ENCODE data around the gene CCHCR1. TPM values are rescaled to one million over a fixed set of nuclear protein-coding genes. Genes with fewer than 3 reads are reported as not detected.

CCHCR1 gene
- total and polyA plus RNA-seq, 5 donors = 9.6 to 16.7 (median 12.3) TPM

- Histone ChIP-seq H3K4me1 (ENCODE audit: control insufficient read depth, insufficient read depth, low read length) (peaks cover 13% of the 10 kb centered on the region), H3K27me3 (ENCODE audit: control insufficient read depth, insufficient read depth) (no peaks in the 10 kb centered on the region), H3K9me3 (ENCODE audit: control insufficient read depth, low read length) (no peaks in the 10 kb centered on the region), H3K27ac (ENCODE audit: low read length) (no peak overlapping the region), H3K4me3 (ENCODE audit: low read length) (no peak overlapping the region)
- intact Hi-C loops (cut with DNase I) = no loop called here
- 89% methylated on average over 19 of the region's 19 CpGs for WGBS
- DNase-seq = no peak
- ATAC-seq = no peak
These were observed 3.9 kb upstream of the CCHCR1 start for GRCh38 chr6:31161216-31162126.

GRCh38 chr6:31158863-31159855 lies 1.6 kb upstream of the CCHCR1 start:
- Histone ChIP-seq H3K9me3 (ENCODE audit: control insufficient read depth, low read length) (no peaks in the 10 kb centered on the region), H3K4me3 (ENCODE audit: low read length) (peak overlapping the region; percentile 78), H3K27ac (ENCODE audit: low read length) (no peak overlapping the region), H3K27me3 (ENCODE audit: control insufficient read depth, insufficient read depth) (no peaks in the 10 kb centered on the region), H3K4me1 (ENCODE audit: control insufficient read depth, insufficient read depth, low read length) (peaks cover 13% of the 10 kb centered on the region)
- 16% methylated on average over 35 of the region's 35 CpGs for WGBS
- no peak for ATAC-seq
- intact Hi-C loops (cut with DNase I) = no loop called here
- peak in 1 of 3 donors; percentile 64 for DNase-seq

- DNase-seq (peak; percentile 100), ATAC-seq (peak; percentile 96 to 97)
- Histone ChIP-seq H3K27ac (ENCODE audit: low read length) (peak within 1 kb of the TSS; percentile 61), H3K9me3 (ENCODE audit: control insufficient read depth, low read length) (no peaks in the 10 kb centered on the region), H3K4me1 (ENCODE audit: control insufficient read depth, insufficient read depth, low read length) (peaks cover 13% of the 10 kb centered on the region), H3K27me3 (ENCODE audit: control insufficient read depth, insufficient read depth) (no peaks in the 10 kb centered on the region), H3K4me3 (ENCODE audit: low read length) (peak within 1 kb of the TSS; percentile 78)
- WGBS = under 1% methylated on average over 65 of the region's 65 CpGs
- intact Hi-C loops (cut with DNase I) = no loop called here
These were observed 699 bp upstream of the CCHCR1 start, which contains the start of gene TCF19 for GRCh38 chr6:31158140-31158862. Gene TCF19, plus strand, starts transcription at chr6:31158589. Its CDS starts 881 bp downstream, at chr6:31159470.

- H3K4me3 ChIP-seq (ENCODE audit: low read length) = no peak overlapping the region
- 94% methylated on average over 7 of the region's 7 CpGs for WGBS
- DNase-seq (no peak), ATAC-seq (no peak)
- peaks cover 13% of the 10 kb centered on the region for H3K4me1 ChIP-seq (ENCODE audit: control insufficient read depth, insufficient read depth, low read length)
- H3K27me3 ChIP-seq (ENCODE audit: control insufficient read depth, insufficient read depth) = no peaks in the 10 kb centered on the region
- H3K9me3 ChIP-seq (ENCODE audit: control insufficient read depth, low read length) = no peaks in the 10 kb centered on the region
- H3K27ac ChIP-seq (ENCODE audit: low read length) = no peak overlapping the region
- intact Hi-C loops (cut with DNase I) = no loop called here
These were observed 961 bp downstream of the CCHCR1 start for GRCh38 chr6:31156641-31157040.

GRCh38 chr6:31154436-31154835 lies 3.2 kb downstream of the CCHCR1 start:
- DNase-seq = no peak
- intact Hi-C loops (cut with DNase I) = no loop called here
- no peak overlapping the region for H3K27ac ChIP-seq (ENCODE audit: low read length)
- WGBS = 97% methylated on average over 15 of the region's 15 CpGs
- no peaks in the 10 kb centered on the region for H3K9me3 ChIP-seq (ENCODE audit: control insufficient read depth, low read length)
- H3K4me3 ChIP-seq (ENCODE audit: low read length) = no peak overlapping the region
- no peaks in the 10 kb centered on the region for H3K27me3 ChIP-seq (ENCODE audit: control insufficient read depth, insufficient read depth)
- no peak for ATAC-seq
- peaks cover 10% of the 10 kb centered on the region for H3K4me1 ChIP-seq (ENCODE audit: control insufficient read depth, insufficient read depth, low read length)

- no peaks in the 10 kb centered on the region for H3K9me3 ChIP-seq (ENCODE audit: control insufficient read depth, low read length)
- ATAC-seq (no peak), DNase-seq (no peak)
- WGBS = 85% methylated on average over 7 of the region's 7 CpGs
- H3K4me1 ChIP-seq (ENCODE audit: control insufficient read depth, insufficient read depth, low read length) = peaks cover 5% of the 10 kb centered on the region
- intact Hi-C loops (cut with DNase I) = no loop called here
- H3K27ac ChIP-seq (ENCODE audit: low read length) = no peak overlapping the region
- no peak overlapping the region for H3K4me3 ChIP-seq (ENCODE audit: low read length)
- no peaks in the 10 kb centered on the region for H3K27me3 ChIP-seq (ENCODE audit: control insufficient read depth, insufficient read depth)
These were observed 4.8 kb downstream of the CCHCR1 start for GRCh38 chr6:31152781-31153180.

- Histone ChIP-seq H3K4me3 (ENCODE audit: low read length) (no peak overlapping the region), H3K4me1 (ENCODE audit: control insufficient read depth, insufficient read depth, low read length) (no peaks in the 10 kb centered on the region), H3K9me3 (ENCODE audit: control insufficient read depth, low read length) (no peaks in the 10 kb centered on the region), H3K27ac (ENCODE audit: low read length) (no peak overlapping the region), H3K27me3 (ENCODE audit: control insufficient read depth, insufficient read depth) (no peaks in the 10 kb centered on the region)
- DNase-seq = no peak
- ATAC-seq = peak in 1 of 2 donors; percentile 23
- 95% methylated on average over 6 of the region's 6 CpGs for WGBS
- intact Hi-C loops (cut with DNase I) = no loop called here
These were observed 7.7 kb downstream of the CCHCR1 start for GRCh38 chr6:31149827-31150447.

GRCh38 chr6:31145386-31145785 lies 12.2 kb downstream of the CCHCR1 start:
- DNase-seq (no peak), ATAC-seq (no peak)
- Histone ChIP-seq H3K4me3 (ENCODE audit: low read length) (no peak overlapping the region), H3K4me1 (ENCODE audit: control insufficient read depth, insufficient read depth, low read length) (peaks cover 2% of the 10 kb centered on the region), H3K9me3 (ENCODE audit: control insufficient read depth, low read length) (no peaks in the 10 kb centered on the region), H3K27me3 (ENCODE audit: control insufficient read depth, insufficient read depth) (no peaks in the 10 kb centered on the region), H3K27ac (ENCODE audit: low read length) (no peak overlapping the region)
- intact Hi-C loops (cut with DNase I) = no loop called here
- WGBS = 95% methylated on average over 10 of the region's 10 CpGs

- no peaks in the 10 kb centered on the region for H3K27me3 ChIP-seq (ENCODE audit: control insufficient read depth, insufficient read depth)
- no peak overlapping the region for H3K4me3 ChIP-seq (ENCODE audit: low read length)
- peaks cover 2% of the 10 kb centered on the region for H3K4me1 ChIP-seq (ENCODE audit: control insufficient read depth, insufficient read depth, low read length)
- H3K27ac ChIP-seq (ENCODE audit: low read length) = no peak overlapping the region
- no peaks in the 10 kb centered on the region for H3K9me3 ChIP-seq (ENCODE audit: control insufficient read depth, low read length)
- no peak for DNase-seq
- intact Hi-C loops (cut with DNase I) = loop anchor here in 1 of 4 donors (5.0 kb wide), 1 partner anchor 222 kb away; no protein-coding TSS in a partner anchor
- no peak for ATAC-seq
- 78% methylated on average over 11 of the region's 11 CpGs for WGBS
These were observed 12.6 kb downstream of the CCHCR1 start for GRCh38 chr6:31144970-31145340.

All from right cardiac atrium (tissue), 5 donors.